ENCODE results near the gene FCER2. TPM values are rescaled to one million over a fixed set of nuclear protein-coding genes. Genes with fewer than 3 reads are reported as not detected.

The FCER2 gene
- total and polyA plus RNA-seq, 2 of the 13 experiments (the other 11 are each of a cell fraction or from before 2014, with no cell fraction given) = not detected

GRCh38 chr19:7685546-7686445, 16.1 kb downstream of the FCER2 start:
- Histone ChIP-seq H3K9ac (ENCODE audit: insufficient read depth, low read depth, low read length) (no peak overlapping the region), H3K4me1 (ENCODE audit: insufficient read depth, low read length) (peaks cover 9% of the 10 kb centered on the region; the same call in 1 of the 2 replicates), H3K27me3 (ENCODE audit: control insufficient read depth in 1 of 2, insufficient read depth in 2 of 2, low read length in 2 of 2) (peaks cover 3 to 11% of the 10 kb centered on the region in 2 experiments; a peak in 4 of 5 replicates), H3K4me2 (ENCODE audit: low read depth, low read length) (no peak overlapping the region), H4K20me1 (ENCODE audit: insufficient read depth, low read length) (no peaks in the 10 kb centered on the region), H3K27ac (ENCODE audit: extremely low read length, insufficient read depth, low read length) (no peak overlapping the region), H3K79me2 (ENCODE audit: insufficient read depth, low read length) (peaks cover 5% of the 10 kb centered on the region), H3K9me3 (ENCODE audit: low read length) (no peaks in the 10 kb centered on the region), H3K4me3 (replicated peaks in 1 of 3; ENCODE audit: insufficient read depth in 1 of 3, low read depth in 2 of 3, low read length in 3 of 3) (no peak overlapping the region), H3K36me3 (replicated peaks in 1 of 2; ENCODE audit: control insufficient read depth in 1 of 2, insufficient read depth in 2 of 2, low read length in 2 of 2) (0 out of 5 replicates have a peak, but pooled peaks cover 0 to 2% of the 10 kb centered on the region in 2 experiments), H2AFZ (ENCODE audit: low read length) (no peak overlapping the region)
- in situ Hi-C loops (cut with HindIII; ENCODE audit: extremely low pct_ligation_motif_present, low pct_unique_long_range_greater_than_20kb) = loop anchor here (10.0 kb wide), 1 partner anchor 109 kb away; no protein-coding TSS in a partner anchor
- no TSS peak for BruUV-seq (replicated peaks)
- intact Hi-C loops (cut with micrococcal nuclease; ENCODE audit: unreplicated experiment) = no loop called here
- CTCF ChIA-PET (ENCODE audit: low intra/inter-chr PET ratio, low total read pairs) = no interaction called here
- DNase-seq (ENCODE audit: low spot score) (no peak), FAIRE-seq (no peak), ATAC-seq (no peak)
- WGBS (ENCODE audit: low lambda C conversion rate) = 39% methylated on average over 19 of the region's 19 CpGs
- POLR2A ChIA-PET = interaction anchor here (0.6 kb wide), 1 partner anchor 10 kb away, joined by 3 read pairs; no protein-coding TSS in a partner anchor
- TF ChIP-seq GTF2F1 (IDR thresholded peaks at IDR 0.05; ENCODE audit: low read length) (no peak), PHF20 (CRISPR knock-in tag; IDR thresholded peaks at IDR 0.05) (no peak), FIP1L1 (IDR thresholded peaks at IDR 0.05; ENCODE audit: borderline replicate concordance, insufficient read depth, low read depth, low read length) (no peak), SP4 (CRISPR knock-in tag; IDR thresholded peaks at IDR 0.05) (no peak), ZNF775 (CRISPR knock-in tag; IDR thresholded peaks at IDR 0.05; ENCODE audit: borderline replicate concordance) (no peak), PAF1 (CRISPR knock-in tag; IDR thresholded peaks at IDR 0.05) (no peak), ZNF530 (CRISPR knock-in tag; IDR thresholded peaks at IDR 0.05; ENCODE audit: low read depth) (no peak), AGO2 (optimal IDR thresholded peaks at IDR 0.05; ENCODE audit: low read depth, low read length) (peak; percentile 81), ZNF468 (CRISPR knock-in tag; IDR thresholded peaks at IDR 0.05) (no peak), REST (IDR thresholded peaks at IDR 0.05; ENCODE audit: borderline replicate concordance in 1 of 2, low read depth in 1 of 2, low read length in 2 of 2) (no peak), KDM5B (CRISPR knock-in tag; IDR thresholded peaks at IDR 0.05; ENCODE audit: borderline replicate concordance) (no peak), SRF (IDR thresholded peaks at IDR 0.05; ENCODE audit: low read depth, low read length) (no peak), RFXANK (CRISPR knock-in tag; IDR thresholded peaks at IDR 0.05) (no peak), ETV5 (CRISPR knock-in tag; IDR thresholded peaks at IDR 0.05; ENCODE audit: borderline replicate concordance) (no peak), ZNF260 (CRISPR knock-in tag; IDR thresholded peaks at IDR 0.05; ENCODE audit: borderline replicate concordance, low read depth) (no peak), ZC3H13 (CRISPR knock-in tag; IDR thresholded peaks at IDR 0.05) (0 out of 2 replicates have a peak, but pooled peaks have one; percentile 49), FOXO1 (CRISPR knock-in tag; IDR thresholded peaks at IDR 0.05) (no peak), KDM2A (CRISPR knock-in tag; IDR thresholded peaks at IDR 0.05; ENCODE audit: borderline replicate concordance, low read depth) (peak; percentile 39; the same call in 1 of the 2 replicates), RBM39 (IDR thresholded peaks at IDR 0.05; ENCODE audit: low read depth, low read length, poor library complexity, severe bottlenecking) (no peak)
- TF ChIP-seq, protein P1, sequence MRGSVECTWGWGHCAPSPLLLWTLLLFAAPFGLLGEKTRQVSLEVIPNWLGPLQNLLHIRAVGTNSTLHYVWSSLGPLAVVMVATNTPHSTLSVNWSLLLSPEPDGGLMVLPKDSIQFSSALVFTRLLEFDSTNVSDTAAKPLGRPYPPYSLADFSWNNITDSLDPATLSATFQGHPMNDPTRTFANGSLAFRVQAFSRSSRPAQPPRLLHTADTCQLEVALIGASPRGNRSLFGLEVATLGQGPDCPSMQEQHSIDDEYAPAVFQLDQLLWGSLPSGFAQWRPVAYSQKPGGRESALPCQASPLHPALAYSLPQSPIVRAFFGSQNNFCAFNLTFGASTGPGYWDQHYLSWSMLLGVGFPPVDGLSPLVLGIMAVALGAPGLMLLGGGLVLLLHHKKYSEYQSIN (CRISPR knock-in tag; IDR thresholded peaks at IDR 0.05; ENCODE audit: borderline replicate concordance) = no peak
